ENCODE results near the gene MGMT. TPM values are rescaled to one million over a fixed set of nuclear protein-coding genes. Genes with fewer than 3 reads are reported as not detected.

The MGMT gene
- total and polyA plus RNA-seq, 9 of the 15 experiments (the other 6 are each of a cell fraction or from before 2014, with no cell fraction given), result 0.03 to 0.29 (median 0.11) TPM; not detected in 4

GRCh38 chr10:129455625-129456024 lies 11.4 kb upstream of the MGMT start (continued):
- TF ChIP-seq ZNF175 (CRISPR knock-in tag; IDR thresholded peaks at IDR 0.05; ENCODE audit: low read depth) (no peak), NKRF (IDR thresholded peaks at IDR 0.05; ENCODE audit: borderline replicate concordance) (no peak)

DNA sequence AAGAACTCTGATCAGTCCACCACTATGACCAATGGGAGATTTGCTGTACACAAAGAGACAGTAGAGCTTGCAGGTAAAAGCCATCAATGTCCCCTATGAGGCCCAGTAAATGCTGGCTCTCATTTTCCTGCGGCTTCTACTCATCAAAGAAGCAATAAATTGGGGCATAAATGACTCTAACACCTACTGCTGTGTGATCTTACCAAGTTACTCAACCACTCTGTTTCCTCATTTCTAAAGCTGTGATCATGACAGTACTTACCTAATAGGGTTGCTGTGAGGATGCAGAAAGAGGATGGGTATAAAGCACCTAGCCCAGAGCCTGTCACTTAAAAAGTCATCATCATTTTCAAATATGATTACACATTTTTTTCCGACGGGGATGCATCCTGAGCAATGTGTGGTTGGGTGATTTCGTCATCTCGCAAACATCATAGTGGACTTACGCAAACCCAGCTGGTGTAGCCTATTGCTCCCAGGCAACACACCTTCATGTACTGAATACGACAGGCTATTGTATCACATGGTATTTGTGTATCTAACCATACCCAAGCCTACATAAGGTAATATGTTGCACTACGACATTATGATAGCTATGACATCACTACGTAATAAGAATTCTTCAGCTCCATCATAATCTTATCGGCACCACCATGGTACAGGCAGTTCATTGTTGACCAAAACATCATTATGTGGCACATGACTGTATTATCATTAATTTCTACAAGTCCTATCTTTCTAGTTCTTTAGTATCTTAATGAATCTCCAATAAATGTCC lies 7.1 kb upstream of the MGMT start:
- no peak for ATAC-seq
- no peak overlapping the region for H3K4me2 ChIP-seq (ENCODE audit: insufficient read depth, low read length)
- WGBS (ENCODE audit: insufficient coverage, low coverage, missing lambda C conversion rate), result 1% methylated on average over 10 of the region's 10 CpGs
- intact Hi-C loops (cut with micrococcal nuclease), result no loop called here
- DNase-seq (ENCODE audit: extremely low read depth in 1 of 4, low spot score in 3 of 4), result no peak
- no peak overlapping the region for H3K9ac ChIP-seq (ENCODE audit: insufficient read depth in 1 of 2, low read depth in 2 of 2, low read length in 2 of 2)
- no peaks in the 10 kb centered on the region for H3K4me1 ChIP-seq (replicated peaks in 1 of 2; ENCODE audit: control insufficient read depth in 2 of 2, insufficient read depth in 2 of 2, low read length in 2 of 2)
- in situ Hi-C loops (cut with MboI), result no loop called here
- FAIRE-seq, result no peak
- H3K4me3 ChIP-seq, result no peak overlapping the region
- BruUV-seq (replicated peaks), result no TSS peak
- CTCF ChIA-PET (ENCODE audit: low intra/inter-chr PET ratio), result no interaction called here
- POLR2A ChIA-PET, result no interaction called here
- no peaks in the 10 kb centered on the region for H3K9me3 ChIP-seq (replicated peaks; ENCODE audit: control insufficient read depth, insufficient read depth, low read depth, low read length)
- H4K20me1 ChIP-seq (replicated peaks; ENCODE audit: control insufficient read depth, insufficient read depth, low read length), result no peaks in the 10 kb centered on the region
- H3K36me3 ChIP-seq (ENCODE audit: control insufficient read depth, insufficient read depth, low read length), result no peaks in the 10 kb centered on the region
- H3K9me1 ChIP-seq (ENCODE audit: control insufficient read depth, insufficient read depth, low read length), result no peaks in the 10 kb centered on the region
- H3K27ac ChIP-seq (ENCODE audit: extremely low read depth, low read depth, low read length), result no peak overlapping the region
- no peak overlapping the region for H2AFZ ChIP-seq (ENCODE audit: low read depth, low read length)
- no peaks in the 10 kb centered on the region for H3K79me2 ChIP-seq (ENCODE audit: control insufficient read depth, insufficient read depth, low read length)
- H3K27me3 ChIP-seq (ENCODE audit: control insufficient read depth in 2 of 2, insufficient read depth in 2 of 2, low read length in 2 of 2), result no peaks in the 10 kb centered on the region
- no peak for TF ChIP-seq DPF2 (IDR thresholded peaks at IDR 0.05)
- TF ChIP-seq ZNF511 (CRISPR knock-in tag; IDR thresholded peaks at IDR 0.05), result no peak
- no peak for TF ChIP-seq NR2F6 (CRISPR knock-in tag; IDR thresholded peaks at IDR 0.05)
- no peak for TF ChIP-seq KLF13 (tag; IDR thresholded peaks at IDR 0.05; ENCODE audit: borderline replicate concordance, low read depth)
- TF ChIP-seq NFRKB (IDR thresholded peaks at IDR 0.05; ENCODE audit: low read depth), result no peak
- no peak for TF ChIP-seq HMGXB4 (CRISPR knock-in tag; IDR thresholded peaks at IDR 0.05)
- TF ChIP-seq LCOR (CRISPR knock-in tag; IDR thresholded peaks at IDR 0.05), result no peak
- no peak for TF ChIP-seq STAT6 (CRISPR knock-in tag; IDR thresholded peaks at IDR 0.05)
- TF ChIP-seq RBBP5 (IDR thresholded peaks at IDR 0.05; ENCODE audit: borderline replicate concordance, insufficient read depth, low read length, poor library complexity, severe bottlenecking), result no peak

Measured in K562 (cell line).